T1000 (cell line): Measurements from ENCODE around the gene COL11A2.

ENCODE experiments used
- DNase-seq: peaks from one replicate; lab custom pipeline; 2025; ENCODE audit warnings: mixed read lengths; lab: John Stamatoyannopoulos, UW

Gene COL11A2

GRCh38 chr6:33171880-33172687, 20.2 kb downstream of the COL11A2 start:
- no peak for DNase-seq

GRCh38 chr6:33171016-33171879, 21.0 kb downstream of the COL11A2 start:
- DNase-seq = no peak

DNA sequence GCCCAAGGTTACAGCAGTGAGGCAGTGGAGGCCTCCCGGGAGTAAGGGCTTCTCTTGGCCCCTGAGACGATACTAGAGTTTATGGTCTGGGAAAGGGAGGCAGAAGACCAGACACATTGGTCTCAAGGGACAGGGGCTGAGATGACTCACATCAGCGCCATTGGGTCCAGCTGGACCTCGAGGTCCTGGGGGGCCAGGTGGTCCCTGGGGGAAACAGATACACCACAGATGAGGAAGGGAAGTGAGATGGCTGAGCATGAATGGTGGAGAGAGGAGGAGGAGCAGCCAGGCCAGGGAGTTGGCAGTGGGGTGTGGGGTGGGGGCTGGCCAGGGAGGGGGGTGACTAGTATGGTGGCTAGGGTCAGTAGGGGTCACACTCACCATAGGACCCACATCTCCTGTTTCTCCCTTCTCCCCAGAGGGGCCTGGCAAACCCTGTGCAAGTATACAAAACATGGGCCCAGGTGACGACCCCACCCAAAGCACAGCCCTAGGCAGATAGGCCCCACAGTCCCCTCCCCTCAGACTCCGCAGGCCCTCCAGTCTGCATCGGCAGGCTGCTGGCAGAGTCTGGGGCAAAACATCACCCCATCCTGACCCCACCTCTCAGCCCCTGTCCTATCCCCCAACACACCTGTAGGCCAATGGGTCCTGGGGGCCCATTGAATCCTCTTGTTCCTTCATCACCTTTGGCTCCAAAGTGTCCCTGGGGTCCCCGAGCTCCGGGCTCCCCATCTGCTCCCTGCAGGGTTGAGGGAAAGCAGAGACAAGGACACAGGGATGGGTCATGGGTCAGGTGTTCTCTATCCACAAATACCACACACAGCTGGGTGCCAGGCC, 21.9 kb downstream of the COL11A2 start:
- DNase-seq = no peak

DNA sequence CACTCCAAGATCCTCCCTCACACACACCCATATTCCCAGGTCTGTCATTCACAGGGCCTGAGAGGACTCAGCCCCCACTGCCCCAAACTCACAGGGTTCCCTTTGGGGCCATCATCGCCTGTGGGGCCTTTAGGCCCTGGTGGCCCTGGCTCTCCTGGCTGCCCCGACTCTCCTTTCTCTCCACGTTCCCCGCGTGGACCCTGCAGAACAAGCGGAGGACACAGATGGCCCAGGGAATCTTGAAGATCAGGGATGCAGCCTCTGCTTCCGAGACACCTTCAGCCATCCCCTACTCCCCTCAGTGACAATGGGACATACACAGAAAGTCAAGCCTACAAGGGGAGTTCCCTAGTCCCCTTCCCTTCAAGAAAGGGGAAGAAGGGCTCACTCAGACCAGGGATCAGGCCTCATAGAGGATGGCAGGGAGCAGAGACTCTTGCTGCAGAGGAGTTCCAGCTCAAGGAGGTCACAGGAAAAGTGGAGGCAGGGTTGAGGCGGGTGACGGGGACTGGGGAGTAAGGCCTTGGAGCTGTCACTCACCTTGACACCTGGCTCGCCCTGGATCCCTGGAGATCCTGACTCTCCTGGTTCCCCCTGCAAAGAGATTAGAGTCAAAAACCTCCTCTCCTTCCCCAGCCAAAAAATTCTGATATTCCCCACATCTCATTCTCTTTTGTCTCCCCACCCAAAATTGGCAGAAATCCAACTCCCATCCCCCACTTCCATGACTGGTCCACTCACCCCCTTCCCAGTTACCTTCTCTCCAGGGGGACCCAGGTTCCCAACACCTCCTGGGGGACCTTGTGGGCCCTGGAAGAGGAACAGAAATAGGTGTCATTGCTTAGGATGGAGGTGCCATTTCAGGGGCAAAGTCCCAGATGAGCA, 22.7 kb downstream of the COL11A2 start:
- no peak for DNase-seq

- no peak for DNase-seq
These were observed 23.6 kb downstream of the COL11A2 start for GRCh38 chr6:33168639-33169038.

GRCh38 chr6:33168284-33168601, 24.0 kb downstream of the COL11A2 start:
- no peak for DNase-seq

- DNase-seq = no peak
These were observed 24.6 kb downstream of the COL11A2 start for GRCh38 chr6:33167374-33168283.

GRCh38 chr6:33166811-33167210, 25.5 kb downstream of the COL11A2 start:
- no peak for DNase-seq

GRCh38 chr6:33166363-33166762, 25.9 kb downstream of the COL11A2 start:
- no peak for DNase-seq

- DNase-seq = no peak
These were observed 26.5 kb downstream of the COL11A2 start for GRCh38 chr6:33165581-33166258.

DNA sequence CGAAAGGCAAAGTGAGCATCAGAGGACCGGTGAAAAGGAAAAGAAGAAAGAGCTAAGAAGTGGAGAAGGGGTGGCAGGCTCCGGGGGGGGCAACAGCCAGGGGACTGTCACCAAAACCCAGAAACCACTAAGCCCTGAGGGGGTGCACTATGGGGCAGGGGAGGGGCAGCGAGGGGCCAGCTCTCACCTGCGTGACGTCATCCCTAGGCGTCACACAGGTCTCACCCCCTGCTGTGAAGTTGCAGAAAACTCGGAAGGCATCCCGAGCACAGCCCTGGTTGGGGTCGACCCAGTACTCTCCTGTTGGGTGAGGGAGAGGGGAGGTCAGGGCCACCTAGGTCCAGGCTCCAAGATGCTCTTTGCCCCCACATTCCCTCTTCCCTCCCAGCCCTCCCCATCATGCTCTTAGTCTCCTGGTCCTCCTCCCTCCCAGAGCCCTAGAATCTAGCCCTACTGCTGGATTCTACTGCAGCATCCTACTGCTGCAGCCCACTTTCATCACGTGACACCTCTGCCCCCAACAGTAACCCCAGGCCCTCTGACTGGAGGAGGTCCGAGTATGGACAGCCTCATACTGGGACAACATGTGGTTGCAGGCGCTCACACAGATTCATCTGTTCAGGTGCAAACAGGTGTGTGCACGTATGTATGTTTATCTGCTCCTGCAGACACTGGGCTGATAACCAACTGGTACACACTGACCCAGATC, 27.4 kb downstream of the COL11A2 start:
- no peak for DNase-seq

DNA sequence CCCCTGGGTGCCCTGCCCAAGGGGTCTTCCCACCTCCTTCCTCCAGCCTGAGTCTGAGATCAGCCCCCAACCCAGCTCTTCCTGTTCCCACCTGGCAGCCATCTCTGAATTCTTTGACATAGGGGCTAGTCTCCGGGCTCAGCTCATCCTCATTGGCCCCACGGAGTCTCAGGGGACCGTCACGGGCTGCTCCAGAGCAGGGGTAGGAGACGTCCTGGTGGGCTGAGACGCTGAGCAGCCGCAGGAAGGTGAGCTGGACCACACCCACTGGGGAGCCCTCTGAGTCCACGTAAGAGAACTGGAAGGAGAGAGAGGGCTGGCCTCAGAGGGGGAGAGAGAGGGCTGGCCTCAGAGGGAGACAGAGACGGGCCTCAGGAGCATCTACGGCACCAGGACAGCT, 28.1 kb downstream of the COL11A2 start:
- DNase-seq = no peak

- no peak for DNase-seq
These were observed 28.7 kb downstream of the COL11A2 start for GRCh38 chr6:33163540-33163939.

- DNase-seq = peak; percentile 66
These were observed 30.6 kb downstream of the COL11A2 start for GRCh38 chr6:33161354-33162331.

GRCh38 chr6:33160728-33161344, 31.4 kb downstream of the COL11A2 start:
- DNase-seq = peak; percentile 75

GRCh38 chr6:33160096-33160495, 32.2 kb downstream of the COL11A2 start:
- DNase-seq = no peak

- no peak for DNase-seq
These were observed 35.3 kb downstream of the COL11A2 start for GRCh38 chr6:33156964-33157363.
